Esophagus squamous epithelium (tissue), 4 donors: Measurements from ENCODE around the gene SLC38A8.

Experiments
- CTCF ChIP-seq, 6 experiments: fragments of 450-650 bp in 4 of 6; fragments of 200-600 bp in 2 of 6; sonication (generic) in 2 of 6; IDR thresholded peaks; one replicate each; pipeline ENCODE4 v1.5.1; 2016 to 2019; ENCODE audit warnings: antibody characterized with exemption in 6 of 6, mild to moderate bottlenecking in 4 of 6, moderate library complexity in 4 of 6
- POLR2A ChIP-seq, 4 donors: fragments of 450-650 bp; IDR thresholded peaks; one replicate each; pipeline ENCODE4 v1.6.1; 2017; ENCODE audit warnings: antibody characterized with exemption in 4 of 4, mild to moderate bottlenecking in 4 of 4, moderate library complexity in 3 of 4

GRCh38 chr16:84045818-84046470 is 3.3 kb upstream of the SLC38A8 start:
- TF ChIP-seq CTCF (IDR thresholded peaks at IDR 0.05) (no peak), POLR2A (IDR thresholded peaks at IDR 0.05) (no peak)
